ENCODE results near the gene DUSP22. TPM values are rescaled to one million over a fixed set of nuclear protein-coding genes. Genes with fewer than 3 reads are reported as not detected.
A peak's percentile ranks its signal among the peaks of the same experiment; 100 is the strongest.

The DUSP22 gene, protein sequence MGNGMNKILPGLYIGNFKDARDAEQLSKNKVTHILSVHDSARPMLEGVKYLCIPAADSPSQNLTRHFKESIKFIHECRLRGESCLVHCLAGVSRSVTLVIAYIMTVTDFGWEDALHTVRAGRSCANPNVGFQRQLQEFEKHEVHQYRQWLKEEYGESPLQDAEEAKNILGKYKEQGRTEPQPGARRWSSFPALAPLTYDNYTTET
- total RNA-seq (10 to 100 TPM in 1 of 2 donors, 1 to 10 TPM in 1; 9.5 to 31.0 TPM), polyA plus RNA-seq (10 to 100 TPM; 18.0 to 22.1 TPM)

DNA sequence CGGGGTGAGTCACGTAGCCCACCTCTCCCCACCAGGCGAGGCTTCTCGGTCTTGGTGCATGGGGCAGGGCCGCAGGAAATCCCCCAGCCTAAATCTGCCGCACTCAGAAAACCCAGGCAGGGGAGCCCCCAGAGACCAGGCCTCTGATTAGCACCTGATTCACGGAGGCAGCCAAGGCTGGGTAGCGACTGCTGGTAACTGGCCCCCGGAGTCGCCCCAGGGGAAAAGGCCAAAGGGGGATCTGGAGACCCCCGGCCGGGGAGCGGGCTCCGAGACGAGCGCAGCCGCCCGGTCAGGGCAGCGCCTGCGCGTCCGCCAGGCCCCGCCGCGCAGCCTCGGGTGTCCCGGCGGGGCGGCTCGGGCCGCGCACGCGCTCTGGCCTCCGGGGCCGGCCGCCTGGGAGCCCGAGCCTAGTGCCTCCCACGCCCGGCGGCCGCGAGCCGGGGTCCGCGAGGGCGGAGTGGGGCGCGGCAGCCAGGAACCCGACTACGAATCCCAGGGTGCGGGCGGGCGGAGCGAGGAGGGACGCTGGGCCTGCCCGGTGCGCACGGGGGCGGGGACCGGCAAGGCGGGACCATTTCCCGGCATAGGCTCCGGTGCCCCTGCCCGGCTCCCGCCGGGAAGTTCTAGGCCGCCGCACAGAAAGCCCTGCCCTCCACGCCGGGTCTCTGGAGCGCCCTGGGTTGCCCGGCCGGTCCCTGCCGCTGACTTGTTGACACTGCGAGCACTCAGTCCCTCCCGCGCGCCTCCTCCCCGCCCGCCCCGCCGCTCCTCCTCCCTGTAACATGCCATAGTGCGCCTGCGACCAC, at the start of gene DUSP22:
TSS of gene DUSP22 (plus strand) at position 791 of the 809 bp plus-strand sequence. CDS start 53 bp downstream, outside the sequence.
- H3K9ac ChIP-seq (ENCODE audit: low read depth in 1 of 2, low read length in 2 of 2), result peak within 1 kb of the TSS; percentile 82 to 96
- H3K4me3 ChIP-seq (ENCODE audit: low read depth in 1 of 3, low read length in 3 of 3), result peak within 1 kb of the TSS; percentile 69 to 91 (median 69)
- 17% methylated on average over 85 of the region's 85 CpGs for WGBS
- peaks cover 2 to 16% (median 11%) of the 10 kb centered on the region in 4 donors for H3K4me1 ChIP-seq (ENCODE audit: control insufficient read depth in 4 of 4, insufficient read depth in 4 of 4, low read length in 3 of 4)
- no peaks in the 10 kb centered on the region for H3K9me3 ChIP-seq (ENCODE audit: control insufficient read depth in 4 of 4, low read length in 3 of 4)
- TF ChIP-seq FOXA1 (IDR thresholded peaks at IDR 0.05) (peak; percentile 75), HNF4A (conservative IDR thresholded peaks at IDR 0.05) (no peak), HNF4G (IDR thresholded peaks at IDR 0.05) (no peak), EGR1 (IDR thresholded peaks at IDR 0.05; ENCODE audit: low read depth in 2 of 2) (peak in 1 of 2 donors; percentile 68), JUND (IDR thresholded peaks at IDR 0.05) (no peak), GABPA (IDR thresholded peaks at IDR 0.05 in 1 of 2, conservative IDR thresholded peaks at IDR 0.05 in 1 of 2) (no peak), RXRA (IDR thresholded peaks at IDR 0.05) (peak; percentile 47 to 58), RAD21 (IDR thresholded peaks at IDR 0.05) (no peak), NR2F2 (IDR thresholded peaks at IDR 0.05) (no peak), CTCF (IDR thresholded peaks at IDR 0.05; ENCODE audit: low read depth, low read length, missing input control) (no peak), REST (IDR thresholded peaks at IDR 0.05) (peak; percentile 51), YY1 (IDR thresholded peaks at IDR 0.05) (no peak), FOXA2 (IDR thresholded peaks at IDR 0.05) (peak; percentile 63), TAF1 (conservative IDR thresholded peaks at IDR 0.05) (no peak), SP1 (IDR thresholded peaks at IDR 0.05) (peak; percentile 56)
- TF ChIP-seq, protein P1, sequence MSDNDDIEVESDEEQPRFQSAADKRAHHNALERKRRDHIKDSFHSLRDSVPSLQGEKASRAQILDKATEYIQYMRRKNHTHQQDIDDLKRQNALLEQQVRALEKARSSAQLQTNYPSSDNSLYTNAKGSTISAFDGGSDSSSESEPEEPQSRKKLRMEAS (IDR thresholded peaks at IDR 0.05), result no peak
- TF ChIP-seq, protein P2, sequence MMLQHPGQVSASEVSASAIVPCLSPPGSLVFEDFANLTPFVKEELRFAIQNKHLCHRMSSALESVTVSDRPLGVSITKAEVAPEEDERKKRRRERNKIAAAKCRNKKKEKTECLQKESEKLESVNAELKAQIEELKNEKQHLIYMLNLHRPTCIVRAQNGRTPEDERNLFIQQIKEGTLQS (IDR thresholded peaks at IDR 0.05), result no peak
- TF ChIP-seq, protein P3, sequence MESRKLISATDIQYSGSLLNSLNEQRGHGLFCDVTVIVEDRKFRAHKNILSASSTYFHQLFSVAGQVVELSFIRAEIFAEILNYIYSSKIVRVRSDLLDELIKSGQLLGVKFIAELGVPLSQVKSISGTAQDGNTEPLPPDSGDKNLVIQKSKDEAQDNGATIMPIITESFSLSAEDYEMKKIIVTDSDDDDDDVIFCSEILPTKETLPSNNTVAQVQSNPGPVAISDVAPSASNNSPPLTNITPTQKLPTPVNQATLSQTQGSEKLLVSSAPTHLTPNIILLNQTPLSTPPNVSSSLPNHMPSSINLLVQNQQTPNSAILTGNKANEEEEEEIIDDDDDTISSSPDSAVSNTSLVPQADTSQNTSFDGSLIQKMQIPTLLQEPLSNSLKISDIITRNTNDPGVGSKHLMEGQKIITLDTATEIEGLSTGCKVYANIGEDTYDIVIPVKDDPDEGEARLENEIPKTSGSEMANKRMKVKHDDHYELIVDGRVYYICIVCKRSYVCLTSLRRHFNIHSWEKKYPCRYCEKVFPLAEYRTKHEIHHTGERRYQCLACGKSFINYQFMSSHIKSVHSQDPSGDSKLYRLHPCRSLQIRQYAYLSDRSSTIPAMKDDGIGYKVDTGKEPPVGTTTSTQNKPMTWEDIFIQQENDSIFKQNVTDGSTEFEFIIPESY (IDR thresholded peaks at IDR 0.05), result no peak
- DNase-seq (ENCODE audit: low spot score), result peak; percentile 81
- H3K27ac ChIP-seq (ENCODE audit: low read depth in 1 of 2, low read length in 2 of 2), result peak within 1 kb of the TSS; percentile 94 to 99
- no peaks in the 10 kb centered on the region for H3K36me3 ChIP-seq (ENCODE audit: control insufficient read depth in 4 of 4, insufficient read depth in 3 of 4, low read depth in 1 of 4, low read length in 3 of 4)
- H3K27me3 ChIP-seq (ENCODE audit: control insufficient read depth in 4 of 4, insufficient read depth in 4 of 4, low read length in 3 of 4), result no peaks in the 10 kb centered on the region
